GM21786 (cell line): ENCODE measurements around the gene ALOX5.

Source experiments
- ATAC-seq: cut with Tn5 transposase; IDR thresholded peaks from one replicate; pipeline ENCODE4 v1.9.1; 2021; ENCODE audit not compliant: unreplicated experiment

ALOX5 gene

GRCh38 chr10:45422866-45423659, 49.0 kb downstream of the ALOX5 start:
- no peak for ATAC-seq

GRCh38 chr10:45423976-45424499, 50.0 kb downstream of the ALOX5 start:
- no peak for ATAC-seq

- ATAC-seq, result no peak
Observed at GRCh38 chr10:45424668-45425404, 50.8 kb downstream of the ALOX5 start.

GRCh38 chr10:45425621-45426563, 51.9 kb downstream of the ALOX5 start:
- ATAC-seq, result no peak

GRCh38 chr10:45427262-45427969, 53.4 kb downstream of the ALOX5 start:
- no peak for ATAC-seq

- ATAC-seq, result no peak
Observed at GRCh38 chr10:45427970-45428366, 54.0 kb downstream of the ALOX5 start.

- no peak for ATAC-seq
Observed at GRCh38 chr10:45428611-45429510, 54.8 kb downstream of the ALOX5 start.

- no peak for ATAC-seq
Observed at GRCh38 chr10:45429790-45430189, 55.8 kb downstream of the ALOX5 start.

- ATAC-seq, result no peak
Observed at GRCh38 chr10:45432113-45432512, 58.1 kb downstream of the ALOX5 start.

- no peak for ATAC-seq
Observed at GRCh38 chr10:45432700-45433472, 58.9 kb downstream of the ALOX5 start.

- ATAC-seq, result peak; percentile 98
Observed at GRCh38 chr10:45433716-45434469, 59.9 kb downstream of the ALOX5 start.

- ATAC-seq, result no peak
Observed at GRCh38 chr10:45437587-45438465, 63.8 kb downstream of the ALOX5 start.

GRCh38 chr10:45438466-45439090, 64.6 kb downstream of the ALOX5 start:
- ATAC-seq, result no peak

GRCh38 chr10:45439365-45439764, 65.3 kb downstream of the ALOX5 start:
- no peak for ATAC-seq

GRCh38 chr10:45439873-45440272, 65.9 kb downstream of the ALOX5 start:
- ATAC-seq, result no peak

GRCh38 chr10:45440511-45441062, 66.6 kb downstream of the ALOX5 start:
- no peak for ATAC-seq
